GM21825 (cell line): ENCODE measurements around the gene ABCE1.

Experiments used
- ATAC-seq: cut with Tn5 transposase; IDR thresholded peaks from one replicate; pipeline ENCODE4 v1.9.1; 2021; ENCODE audit warnings: mild to moderate bottlenecking, moderate library complexity; ENCODE audit not compliant: unreplicated experiment

Gene ABCE1

GRCh38 chr4:145097821-145098674 is at the start of gene ABCE1, which contains the start of gene ANAPC10:
Gene ABCE1, plus strand, starts transcription at chr4:145098311. Its CDS starts 6,102 bp downstream, at chr4:145104413.
Gene ANAPC10, minus strand, starts transcription at chr4:145098196. Its CDS starts 2,097 bp downstream, at chr4:145096099.
- peak; percentile 78 for ATAC-seq

- ATAC-seq = no peak
These were observed 49.3 kb upstream of the ABCE1 start for GRCh38 chr4:145048817-145049216.

- ATAC-seq = no peak
These were observed 48.9 kb upstream of the ABCE1 start for GRCh38 chr4:145049241-145049640.

DNA sequence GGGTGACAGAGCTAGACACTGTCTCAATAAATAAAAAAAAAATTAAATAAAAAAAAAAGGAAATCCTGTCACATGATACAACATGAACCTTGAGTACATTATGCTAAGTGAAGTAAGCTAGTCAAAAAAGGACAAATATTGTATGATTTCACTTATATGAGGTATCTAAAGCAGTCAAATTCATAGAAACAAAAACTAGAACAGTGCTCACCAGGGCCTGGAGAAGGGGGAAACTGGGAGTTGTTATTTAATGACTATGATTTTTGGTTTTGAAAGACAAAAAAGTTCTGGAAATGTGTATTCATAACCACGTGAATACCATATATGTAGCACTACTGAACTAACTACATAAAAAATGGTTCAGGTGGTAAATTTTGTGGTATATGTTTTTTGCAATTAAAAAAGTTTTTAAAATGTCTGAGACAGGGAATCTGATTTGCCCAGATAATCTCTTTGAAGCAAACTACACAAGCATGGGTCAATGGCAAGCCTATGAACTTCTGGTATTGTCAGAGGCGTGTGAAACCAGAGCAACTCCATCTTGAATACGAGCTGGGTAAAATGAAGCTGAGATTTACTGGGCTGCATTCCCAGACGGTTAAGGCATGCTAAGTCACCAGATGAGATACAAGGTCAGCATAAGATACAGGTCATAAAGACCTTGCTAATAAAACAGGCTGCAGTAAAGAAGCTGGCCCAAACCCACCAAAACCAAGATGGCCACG is 42.4 kb upstream of the ABCE1 start:
- no peak for ATAC-seq

DNA sequence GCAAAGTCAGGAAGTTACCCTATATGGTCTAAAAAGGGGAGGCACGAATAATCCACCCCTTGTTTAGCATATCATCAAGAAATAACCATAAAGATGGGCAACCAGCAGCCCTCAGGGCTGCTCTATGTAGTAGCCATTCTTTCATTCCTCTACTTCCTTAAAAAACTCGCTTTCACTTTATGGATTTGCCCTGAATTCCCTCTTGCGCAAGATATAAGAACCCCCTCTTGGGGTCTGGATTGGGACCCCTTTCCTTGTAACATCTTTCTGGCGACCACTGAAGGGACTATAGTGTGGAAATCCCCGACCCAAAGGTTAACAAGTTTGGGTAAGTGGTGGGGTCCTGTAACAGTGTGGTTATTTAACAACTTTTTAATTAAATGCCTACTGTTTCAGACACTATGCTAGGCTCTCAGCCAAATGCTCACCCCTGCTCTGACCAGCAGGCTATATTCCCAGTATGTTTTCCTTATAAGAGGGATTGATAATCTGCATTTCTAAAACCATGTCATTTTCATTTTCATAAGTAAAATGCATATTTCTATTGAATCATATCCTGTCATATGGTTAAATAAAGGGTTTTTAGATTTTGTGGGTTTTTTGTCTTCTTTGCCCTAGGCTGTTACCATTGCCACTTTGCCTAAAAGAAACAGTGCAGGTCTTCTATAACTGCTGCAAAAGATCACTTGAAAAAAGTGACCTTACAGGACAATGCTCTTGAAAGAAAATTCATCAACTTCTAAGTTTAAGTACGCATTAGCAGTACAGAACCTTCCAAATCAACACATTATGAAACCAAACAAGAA is 41.6 kb upstream of the ABCE1 start:
- no peak for ATAC-seq

- ATAC-seq = no peak
These were observed 39.9 kb upstream of the ABCE1 start for GRCh38 chr4:145058256-145058655.

DNA sequence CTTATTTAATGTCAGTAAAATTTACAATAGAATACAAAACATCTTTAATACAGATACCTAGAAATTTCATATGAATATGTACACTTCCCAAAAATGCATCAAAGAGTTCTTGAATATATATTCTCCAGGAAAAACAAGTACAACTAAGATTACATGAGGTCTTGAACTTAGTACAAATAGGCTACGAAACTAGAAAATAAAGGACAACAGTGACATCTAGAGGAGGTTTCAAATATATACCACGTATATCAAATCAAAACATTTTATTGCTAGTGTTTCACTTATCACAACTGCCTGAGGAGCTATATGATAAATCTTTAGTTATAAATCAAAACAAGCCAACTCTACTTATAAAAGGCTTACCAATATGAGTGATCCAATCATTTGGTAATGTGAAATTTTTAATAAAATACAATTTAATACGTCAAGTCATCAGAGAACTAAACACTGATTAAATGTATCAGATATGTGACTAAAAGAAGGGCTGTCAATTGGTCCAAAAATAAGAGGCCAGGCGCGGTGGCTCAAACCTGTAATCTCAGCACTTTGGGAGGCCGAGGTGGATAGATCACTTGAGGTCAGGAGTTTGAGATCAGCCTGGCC is 36.7 kb upstream of the ABCE1 start:
- ATAC-seq = peak; percentile 72

DNA sequence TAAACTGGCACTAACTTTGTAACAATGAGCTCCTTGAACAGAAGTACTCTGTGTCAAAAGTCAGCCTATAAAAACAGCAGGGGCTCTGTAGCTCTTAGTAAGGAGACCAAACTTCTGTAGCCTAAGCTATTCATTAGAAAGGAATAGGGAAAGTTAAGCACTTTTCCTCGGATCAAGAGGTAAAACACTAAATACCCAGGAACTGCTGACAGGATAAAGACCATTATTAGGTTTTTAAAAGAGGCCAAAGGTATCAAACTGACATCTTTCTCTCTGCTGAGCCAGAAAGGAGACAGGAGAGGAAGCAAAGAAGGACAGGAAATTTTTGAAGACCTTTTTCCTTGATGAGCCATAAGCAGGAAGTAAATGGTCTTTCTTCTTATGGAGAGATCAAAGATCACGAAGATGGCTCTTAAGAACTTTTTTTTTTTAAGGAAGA is 32.0 kb upstream of the ABCE1 start:
- ATAC-seq = no peak

- ATAC-seq = no peak
These were observed 28.8 kb upstream of the ABCE1 start for GRCh38 chr4:145069361-145069760.

- no peak for ATAC-seq
These were observed 26.6 kb upstream of the ABCE1 start for GRCh38 chr4:145071560-145071959.

DNA sequence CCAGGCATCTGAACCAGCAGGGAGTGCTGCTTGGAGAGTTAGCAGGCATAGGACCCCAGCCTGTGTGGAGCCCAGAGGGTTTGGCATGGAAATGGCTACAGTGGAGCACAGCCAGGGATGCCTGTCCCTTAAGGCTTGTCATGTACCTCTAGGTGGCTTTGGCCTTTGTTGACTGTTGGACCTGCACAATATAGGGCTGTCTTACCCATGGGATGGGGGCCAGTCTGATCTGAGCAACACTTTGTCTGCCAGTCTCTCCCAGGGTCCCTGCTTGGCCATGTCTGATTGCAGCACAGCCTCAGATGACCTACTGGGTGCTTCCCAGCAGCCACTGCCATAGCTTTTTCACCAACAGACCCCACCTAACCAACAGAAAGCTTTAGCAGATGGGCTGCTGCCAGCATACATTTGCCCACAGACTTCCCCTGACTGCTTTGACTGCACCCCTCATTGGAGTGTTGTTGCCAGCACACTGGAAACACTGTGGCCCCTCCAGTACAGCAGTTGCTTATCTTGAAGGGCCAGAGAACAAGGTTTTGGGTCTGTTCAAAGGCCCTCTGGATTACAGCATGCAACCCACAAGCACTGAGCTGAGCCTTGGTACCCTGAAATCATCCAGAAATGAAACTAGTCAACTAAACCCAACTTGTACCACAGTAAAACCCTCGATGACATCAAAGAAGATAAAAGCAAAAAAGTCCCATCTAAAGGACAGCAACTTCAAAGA is 22.2 kb upstream of the ABCE1 start:
- ATAC-seq = no peak

- no peak for ATAC-seq
These were observed 21.6 kb upstream of the ABCE1 start for GRCh38 chr4:145076469-145076855.

DNA sequence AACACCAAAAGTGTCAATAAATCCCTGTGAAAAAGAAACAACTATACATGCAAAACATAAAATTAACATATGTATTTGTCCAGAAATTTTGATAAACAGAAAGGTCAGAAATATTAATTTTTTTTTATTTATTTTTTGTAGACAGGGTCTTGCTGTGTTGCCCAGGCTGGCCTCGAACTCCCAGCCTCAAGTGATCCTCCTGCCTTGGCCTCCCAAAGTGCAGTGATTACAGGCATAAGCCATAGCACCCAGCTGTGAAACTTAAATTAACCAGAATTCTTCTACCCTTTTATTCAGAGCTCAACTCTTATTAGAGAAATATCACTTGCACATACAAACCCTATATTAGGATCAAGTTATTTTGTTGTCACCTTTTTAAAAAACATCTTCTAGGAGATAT is 16.4 kb upstream of the ABCE1 start:
- ATAC-seq = no peak

GRCh38 chr4:145083891-145084605 is 14.1 kb upstream of the ABCE1 start:
- ATAC-seq = no peak

GRCh38 chr4:145090380-145090779 is 7.7 kb upstream of the ABCE1 start:
- no peak for ATAC-seq

DNA sequence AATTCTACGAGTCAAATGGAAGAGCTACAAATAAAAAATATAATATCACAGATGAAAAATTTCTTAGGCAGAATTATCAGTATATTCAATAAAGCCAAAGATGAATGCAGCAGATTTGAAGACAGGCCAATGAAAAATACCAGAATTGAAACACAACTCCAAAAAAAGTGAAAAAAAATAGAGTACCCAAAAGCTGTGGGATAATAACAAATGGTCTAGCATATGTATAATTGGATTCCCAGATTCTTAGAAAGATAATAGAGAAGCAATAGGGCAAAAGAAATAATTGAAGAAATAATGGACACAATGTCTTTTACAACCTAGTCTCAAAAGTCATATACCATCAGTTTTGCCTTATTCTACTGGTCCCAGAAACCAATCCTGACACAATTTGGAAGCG is 4.5 kb upstream of the ABCE1 start:
- ATAC-seq = no peak

GRCh38 chr4:145097331-145097820 is 735 bp upstream of the ABCE1 start:
- ATAC-seq = peak; percentile 2

DNA sequence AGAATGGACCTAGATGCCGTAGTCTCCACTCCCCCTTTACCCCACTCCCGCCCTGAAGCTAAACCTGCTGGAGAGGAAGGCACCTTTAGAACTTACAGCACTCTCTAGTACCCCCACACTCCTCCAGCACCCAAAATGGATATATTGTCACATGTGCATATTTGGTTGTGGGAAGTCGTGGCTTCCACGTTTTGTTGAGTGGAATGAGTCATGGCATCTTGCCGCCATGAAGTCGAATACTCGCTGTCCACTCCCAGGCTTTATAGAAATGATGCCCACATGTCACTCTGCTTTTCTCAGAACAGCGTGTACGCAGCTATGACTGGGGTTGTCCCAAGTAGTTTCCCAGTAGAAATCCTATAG is 545 bp downstream of the ABCE1 start:
- ATAC-seq = peak; percentile 13

DNA sequence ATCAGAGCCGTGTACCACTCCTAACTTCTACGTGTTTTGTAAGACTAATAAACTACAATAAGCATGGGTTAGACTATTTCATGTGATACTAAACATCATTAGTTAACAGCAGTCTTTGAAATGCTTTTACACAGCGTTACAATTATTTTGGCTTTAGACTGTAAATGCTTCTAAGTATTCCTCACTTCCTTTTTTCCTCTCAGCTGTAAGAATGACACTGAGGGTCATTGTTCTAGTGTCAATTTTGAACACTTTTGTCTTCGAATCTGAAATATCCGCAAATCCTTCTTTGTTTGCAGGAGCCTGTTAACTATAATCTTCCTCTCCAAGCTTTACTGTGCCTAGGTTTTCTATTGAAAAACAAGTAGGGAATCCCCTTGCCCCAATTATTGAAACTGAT is 1.5 kb downstream of the ABCE1 start:
- no peak for ATAC-seq
